DND-41 (cell line): ENCODE measurements around the gene PITPNC1.

Experiments
- CTCF ChIP-seq: IDR thresholded peaks from 2 replicates; pipeline ENCODE4 v1.5.1; 2012; ENCODE audit warnings: borderline replicate concordance, low read length, moderate library complexity, mild to moderate bottlenecking; ENCODE audit not compliant: poor library complexity, severe bottlenecking; ENCODE audit errors: extremely low read depth
- EZH2 ChIP-seq: IDR thresholded peaks from 3 replicates; pipeline ENCODE4 v1.6.1; 2012; ENCODE audit warnings: borderline replicate concordance, low read depth, mild to moderate bottlenecking, moderate library complexity, low read length, inconsistent platforms; ENCODE audit not compliant: severe bottlenecking

- TF ChIP-seq EZH2: no peak
- TF ChIP-seq CTCF: no peak
These were observed 113.4 kb downstream of the PITPNC1 start for GRCh38 chr17:67490471-67490870.
